ENCODE data around the gene REG1A.

REG1A gene

GRCh38 chr2:79125721-79125985 is 5.4 kb downstream of the REG1A start:
- DNase-seq (ENCODE audit: low read depth in 2 of 2), result no peak

- DNase-seq (ENCODE audit: low read depth in 2 of 2), result no peak
Measured at GRCh38 chr2:79128406-79128805, 8.1 kb downstream of the REG1A start.

GRCh38 chr2:79129260-79129659 is 9.0 kb downstream of the REG1A start:
- DNase-seq (ENCODE audit: low read depth in 2 of 2), result no peak

- DNase-seq (ENCODE audit: low read depth in 2 of 2), result no peak
Measured at GRCh38 chr2:79129804-79130203, 9.5 kb downstream of the REG1A start.

- no peak for DNase-seq (ENCODE audit: low read depth in 2 of 2)
Measured at GRCh38 chr2:79131687-79132086, 11.4 kb downstream of the REG1A start.

- DNase-seq (ENCODE audit: low read depth in 2 of 2), result no peak
Measured at GRCh38 chr2:79138385-79138784, 18.1 kb downstream of the REG1A start.

GRCh38 chr2:79139423-79139822 is 19.1 kb downstream of the REG1A start:
- DNase-seq (ENCODE audit: low read depth in 2 of 2), result no peak

GRCh38 chr2:79155826-79156476 is 35.7 kb downstream of the REG1A start:
- DNase-seq (ENCODE audit: low read depth in 2 of 2), result no peak

- DNase-seq (ENCODE audit: low read depth in 2 of 2), result no peak
Measured at GRCh38 chr2:79159030-79159429, 38.7 kb downstream of the REG1A start.

GRCh38 chr2:79159653-79160052 is 39.4 kb downstream of the REG1A start, which contains the start of gene REG3A:
Gene REG3A (minus strand): TSS chr2:79159753. CDS start chr2:79159405, 348 bp downstream.
- DNase-seq (ENCODE audit: low read depth in 2 of 2), result no peak

- DNase-seq (ENCODE audit: low read depth in 2 of 2), result no peak
Measured at GRCh38 chr2:79162132-79162531, 41.8 kb downstream of the REG1A start.

- DNase-seq (ENCODE audit: low read depth in 2 of 2), result no peak
Measured at GRCh38 chr2:79162801-79163200, 42.5 kb downstream of the REG1A start.

- DNase-seq (ENCODE audit: low read depth in 2 of 2), result no peak
Measured at GRCh38 chr2:79171348-79171958, 51.2 kb downstream of the REG1A start.

Measured in stimulated activated CD4-positive, alpha-beta T cell treated with anti-CD3 and anti-CD28 coated beads, Interleukin-1b, Interleukin-23, amount 100 ng/mL, for 1 hour (primary cell).